Duodenal mucosa (tissue), 2 donors: Measurements from ENCODE around the gene PLCB4.

Experiments used
- H3K27ac ChIP-seq: one replicate; pipeline ENCODE4 v1.7.0; 2013; ENCODE audit warnings: low read depth, low read length
- H3K27me3 ChIP-seq, 2 donors: one replicate each; pipeline ENCODE4 v1.7.0; 2013; ENCODE audit warnings: low read length in 2 of 2, control low read depth in 1 of 2; ENCODE audit not compliant: insufficient read depth in 2 of 2, control insufficient read depth in 1 of 2
- H3K36me3 ChIP-seq, 2 donors: one replicate each; pipeline ENCODE4 v1.7.0; 2013; ENCODE audit warnings: low read length in 2 of 2, control low read depth in 1 of 2; ENCODE audit not compliant: insufficient read depth in 2 of 2, control insufficient read depth in 1 of 2
- H3K4me1 ChIP-seq, 2 donors: one replicate each; pipeline ENCODE4 v1.7.0; 2013; ENCODE audit warnings: low read length in 2 of 2, control low read depth in 1 of 2; ENCODE audit not compliant: insufficient read depth in 2 of 2, control insufficient read depth in 1 of 2
- H3K4me3 ChIP-seq, 2 donors: one replicate each; pipeline ENCODE4 v1.7.0; 2013; ENCODE audit warnings: low read length in 2 of 2, low read depth in 1 of 2
- H3K9ac ChIP-seq, 2 donors: one replicate each; pipeline ENCODE4 v1.7.0; 2013; ENCODE audit warnings: low read length in 2 of 2, low read depth in 1 of 2
- H3K9me3 ChIP-seq, 2 donors: one replicate each; pipeline ENCODE4 v1.7.0; 2013; ENCODE audit warnings: low read length in 2 of 2, control low read depth in 1 of 2; ENCODE audit not compliant: control insufficient read depth in 1 of 2

Gene PLCB4

GRCh38 chr20:9075264-9076095 is 6.6 kb downstream of the PLCB4 start:
- Histone ChIP-seq H3K27ac (no peak overlapping the region), H3K36me3 (no peaks in the 10 kb centered on the region), H3K27me3 (peaks cover 0 to 5% of the 10 kb centered on the region in 2 donors), H3K4me3 (no peak overlapping the region), H3K9me3 (no peaks in the 10 kb centered on the region), H3K9ac (no peak overlapping the region), H3K4me1 (no peaks in the 10 kb centered on the region)

GRCh38 chr20:9076440-9076839 is 7.6 kb downstream of the PLCB4 start:
- Histone ChIP-seq H3K4me1 (no peaks in the 10 kb centered on the region), H3K27me3 (no peaks in the 10 kb centered on the region), H3K27ac (no peak overlapping the region)

DNA sequence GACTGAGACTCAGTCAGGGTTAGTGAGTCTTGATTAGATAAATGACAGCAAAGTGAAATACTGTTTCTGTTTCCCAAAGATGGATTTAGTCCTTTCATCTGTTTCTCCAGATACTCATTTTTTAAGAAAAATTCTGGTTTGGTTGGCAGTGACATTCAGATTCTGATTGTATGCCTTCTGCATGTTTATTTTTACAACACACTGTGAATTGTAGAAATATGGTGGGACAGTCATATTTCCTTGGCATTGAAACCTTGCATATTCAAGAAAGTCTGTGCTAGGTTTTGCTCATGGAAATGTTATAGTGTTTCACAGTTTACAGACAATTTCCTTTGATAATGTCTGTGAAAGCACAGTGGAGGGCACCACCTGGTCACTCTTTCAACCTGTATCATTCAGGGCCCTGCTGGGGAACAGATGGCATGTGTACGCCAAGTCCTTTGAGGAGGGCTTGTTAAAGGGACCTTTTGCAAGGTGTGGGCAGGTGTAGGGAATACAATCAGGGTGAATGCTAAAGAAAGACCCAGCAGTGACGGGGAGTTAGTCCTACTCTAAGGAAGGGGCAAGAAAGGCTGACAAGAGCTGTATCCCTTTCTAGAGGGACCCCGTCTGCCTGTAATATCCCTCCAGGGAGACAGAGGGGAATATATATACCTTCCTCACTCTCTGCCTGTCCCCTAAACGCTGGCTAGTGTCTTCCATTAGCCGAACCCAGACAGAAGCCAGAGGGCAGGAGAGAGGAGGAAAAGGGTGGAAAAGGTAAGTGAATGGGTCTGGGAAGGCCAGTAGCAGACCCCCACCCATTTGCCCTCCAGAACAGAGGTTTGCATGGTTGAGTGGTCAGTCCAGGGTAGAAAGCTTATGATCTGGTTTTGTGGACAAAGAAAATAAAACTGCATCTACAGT is 10.2 kb downstream of the PLCB4 start:
- H3K9me3 ChIP-seq = no peaks in the 10 kb centered on the region
- no peaks in the 10 kb centered on the region for H3K36me3 ChIP-seq
- no peak overlapping the region for H3K27ac ChIP-seq
- no peak overlapping the region for H3K4me3 ChIP-seq
- H3K9ac ChIP-seq = no peak overlapping the region
- H3K4me1 ChIP-seq = no peaks in the 10 kb centered on the region
- H3K27me3 ChIP-seq = no peaks in the 10 kb centered on the region

More at GRCh38 chr20:9076440-9076839, 7.6 kb downstream of the PLCB4 start:
- Histone ChIP-seq H3K9me3 (no peaks in the 10 kb centered on the region), H3K36me3 (no peaks in the 10 kb centered on the region), H3K9ac (no peak overlapping the region), H3K4me3 (no peak overlapping the region)

GRCh38 chr20:9081423-9081966 is 12.6 kb downstream of the PLCB4 start:
- no peaks in the 10 kb centered on the region for H3K9me3 ChIP-seq
- H3K27me3 ChIP-seq = no peaks in the 10 kb centered on the region
- no peak overlapping the region for H3K9ac ChIP-seq
- H3K27ac ChIP-seq = no peak overlapping the region
- no peak overlapping the region for H3K4me3 ChIP-seq
- no peaks in the 10 kb centered on the region for H3K4me1 ChIP-seq
- H3K36me3 ChIP-seq = no peaks in the 10 kb centered on the region

GRCh38 chr20:9082741-9083140 is 13.9 kb downstream of the PLCB4 start:
- H3K9me3 ChIP-seq = no peaks in the 10 kb centered on the region
- no peaks in the 10 kb centered on the region for H3K27me3 ChIP-seq
- H3K27ac ChIP-seq = no peak overlapping the region
- no peak overlapping the region for H3K4me3 ChIP-seq
- no peak overlapping the region for H3K9ac ChIP-seq
- no peaks in the 10 kb centered on the region for H3K36me3 ChIP-seq
- H3K4me1 ChIP-seq = no peaks in the 10 kb centered on the region

- Histone ChIP-seq H3K27ac (no peak overlapping the region), H3K36me3 (no peaks in the 10 kb centered on the region), H3K9ac (no peak overlapping the region), H3K4me1 (no peaks in the 10 kb centered on the region), H3K4me3 (no peak overlapping the region), H3K27me3 (no peaks in the 10 kb centered on the region), H3K9me3 (no peaks in the 10 kb centered on the region)
Measured at GRCh38 chr20:9087531-9088217, 18.8 kb downstream of the PLCB4 start.

- H3K4me3 ChIP-seq = no peak overlapping the region
- no peaks in the 10 kb centered on the region for H3K36me3 ChIP-seq
- H3K9ac ChIP-seq = no peak overlapping the region
- no peaks in the 10 kb centered on the region for H3K4me1 ChIP-seq
- no peak overlapping the region for H3K27ac ChIP-seq
- H3K9me3 ChIP-seq = no peaks in the 10 kb centered on the region
- H3K27me3 ChIP-seq = no peaks in the 10 kb centered on the region
Measured at GRCh38 chr20:9088556-9088955, 19.7 kb downstream of the PLCB4 start.

- no peaks in the 10 kb centered on the region for H3K4me1 ChIP-seq
- no peaks in the 10 kb centered on the region for H3K36me3 ChIP-seq
- H3K4me3 ChIP-seq = no peak overlapping the region
- no peaks in the 10 kb centered on the region for H3K27me3 ChIP-seq
- H3K9ac ChIP-seq = no peak overlapping the region
- no peaks in the 10 kb centered on the region for H3K9me3 ChIP-seq
- no peak overlapping the region for H3K27ac ChIP-seq
Measured at GRCh38 chr20:9092113-9092512, 23.2 kb downstream of the PLCB4 start.

DNA sequence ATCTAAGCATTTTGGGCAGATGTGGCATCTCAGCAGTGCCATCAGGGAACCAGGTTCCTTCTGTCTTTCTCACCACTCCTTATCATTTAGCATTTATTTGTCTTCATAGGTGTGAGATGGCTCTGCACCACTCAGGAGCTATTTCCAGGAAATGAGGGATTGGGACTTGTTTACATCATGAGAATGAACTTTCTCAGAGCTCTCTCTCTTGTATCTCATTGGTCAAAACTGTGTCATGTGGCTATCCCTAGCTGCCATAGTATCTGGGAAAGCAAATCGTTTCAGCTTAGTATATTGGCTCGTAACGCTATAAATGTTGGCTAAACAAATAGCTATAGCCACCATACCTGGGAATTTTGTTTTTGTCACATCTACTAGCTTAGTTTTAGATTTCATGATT is 23.8 kb downstream of the PLCB4 start:
- Histone ChIP-seq H3K9ac (no peak overlapping the region), H3K9me3 (no peaks in the 10 kb centered on the region), H3K27ac (no peak overlapping the region), H3K4me3 (no peak overlapping the region), H3K4me1 (no peaks in the 10 kb centered on the region), H3K36me3 (no peaks in the 10 kb centered on the region), H3K27me3 (no peaks in the 10 kb centered on the region)
